HG03135 (cell line): ENCODE results near the gene DLG2.
"Not testable (repeated sequence)": the region's sequence is repeated elsewhere in the genome, so short reads cannot be mapped to it uniquely, and the experiment has no call there.

ENCODE experiments used
- ATAC-seq: cut with Tn5 transposase; IDR thresholded peaks from one replicate; pipeline ENCODE4 v1.9.1; 2021; ENCODE audit warnings: mild to moderate bottlenecking, moderate library complexity; ENCODE audit not compliant: unreplicated experiment

The DLG2 gene

GRCh38 chr11:85472953-85473352 is 154.2 kb downstream of the DLG2 start:
- ATAC-seq: no peak

- ATAC-seq: no peak
Observed at GRCh38 chr11:85464283-85464682, 162.9 kb downstream of the DLG2 start.

- ATAC-seq: no peak
Observed at GRCh38 chr11:85459304-85459703, 167.8 kb downstream of the DLG2 start.

- no peak for ATAC-seq
Observed at GRCh38 chr11:85444479-85444878, 182.7 kb downstream of the DLG2 start.

GRCh38 chr11:85440273-85440672 is 186.9 kb downstream of the DLG2 start:
- ATAC-seq: no peak

- no peak for ATAC-seq
Observed at GRCh38 chr11:85438328-85438727, 188.8 kb downstream of the DLG2 start.

GRCh38 chr11:85431319-85431718 is 195.8 kb downstream of the DLG2 start:
- no peak for ATAC-seq

GRCh38 chr11:85423794-85424193 is 203.3 kb downstream of the DLG2 start:
- no peak for ATAC-seq

- no peak for ATAC-seq
Observed at GRCh38 chr11:85423316-85423715, 203.8 kb downstream of the DLG2 start.

- ATAC-seq: no peak
Observed at GRCh38 chr11:85414175-85414574, 213.0 kb downstream of the DLG2 start.

- no peak for ATAC-seq
Observed at GRCh38 chr11:85407648-85408047, 219.5 kb downstream of the DLG2 start.

GRCh38 chr11:85406841-85407240 is 220.3 kb downstream of the DLG2 start:
- ATAC-seq: no peak

GRCh38 chr11:85406316-85406715 is 220.8 kb downstream of the DLG2 start:
- ATAC-seq: no peak

- ATAC-seq: not testable (repeated sequence)
Observed at GRCh38 chr11:85395515-85396055, 231.6 kb downstream of the DLG2 start.

GRCh38 chr11:85394283-85394682 is 232.9 kb downstream of the DLG2 start:
- no peak for ATAC-seq

- ATAC-seq: no peak
Observed at GRCh38 chr11:85391141-85391540, 236.0 kb downstream of the DLG2 start.

GRCh38 chr11:85385547-85385946 is 241.6 kb downstream of the DLG2 start:
- ATAC-seq: no peak

GRCh38 chr11:85385111-85385510 is 242.0 kb downstream of the DLG2 start:
- ATAC-seq: no peak

GRCh38 chr11:85379066-85379465 is 248.1 kb downstream of the DLG2 start:
- ATAC-seq: no peak

- ATAC-seq: no peak
Observed at GRCh38 chr11:85377901-85378300, 249.2 kb downstream of the DLG2 start.

- ATAC-seq: no peak
Observed at GRCh38 chr11:85359859-85360258, 267.3 kb downstream of the DLG2 start.

GRCh38 chr11:85355921-85356320 is 271.2 kb downstream of the DLG2 start:
- no peak for ATAC-seq

- not testable (repeated sequence) for ATAC-seq
Observed at GRCh38 chr11:85349539-85349938, 277.6 kb downstream of the DLG2 start.
